Motor neuron (in vitro differentiated cells): ENCODE results near the gene CSRP3. TPM values are rescaled to one million over a fixed set of nuclear protein-coding genes. Genes with fewer than 3 reads are reported as not detected.

ENCODE experiments used
- ATAC-seq, 8 experiments: fragments of 200-7000 bp; cut with Tn5 transposase; replicated peaks in 6 of 8; 2 replicates each; pipeline ENCODE4 v1.8.0; 2021; ENCODE audit warnings: mild to moderate bottlenecking in 8 of 8, moderate library complexity in 8 of 8
- H3K27ac ChIP-seq, 2 donors: fragments of 250-450 bp; sonication (Bioruptor Pico); 2 replicates each; pipeline ENCODE4 v1.9.0; 2021; ENCODE audit warnings: antibody characterized with exemption in 2 of 2, mild to moderate bottlenecking in 2 of 2, moderate library complexity in 1 of 2
- H3K4me1 ChIP-seq, 2 donors: fragments of 250-450 bp; sonication (Bioruptor Pico); replicated peaks in 1 of 2; 2 replicates each; pipeline ENCODE4 v1.6.1; 2021; ENCODE audit warnings: antibody characterized with exemption in 2 of 2, mild to moderate bottlenecking in 2 of 2, moderate library complexity in 1 of 2
- H3K4me3 ChIP-seq, 5 donors: fragments of 250-450 bp; sonication (Bioruptor Pico); 2 replicates each; pipeline ENCODE4 v1.9.0; 2021; ENCODE audit warnings: antibody characterized with exemption in 5 of 5, mild to moderate bottlenecking in 5 of 5, moderate library complexity in 4 of 5
- WGBS, 10 experiments: fragments of 450-650 bp; shearing (Covaris generic); methylation state at CpG; one replicate each; pipeline ENCODE4 v1.0.0; 2022; 5-methylcytosine and 5-hydroxymethylcytosine counted together
- in situ Hi-C, 9 experiments: fragments of 400-800 bp; cut with MboI; loops; one replicate each; pipeline ENCODE4 v1.15.0; 2021; ENCODE audit warnings: low sequenced_read_pairs in 9 of 9, low pct_unique_long_range_greater_than_20kb in 2 of 9; ENCODE audit not compliant: unreplicated experiment in 9 of 9
- total RNA-seq, 8 experiments: library from RNA; unstranded; fragments of 300-600 nt; gene quantifications; 2 replicates each; pipeline versions ENCODE4 v1.2.3 to v1.2.4, GENCODE V29; 2022

Gene CSRP3
- total RNA-seq = under 1 TPM in 2 of 8 experiments, not detected in 6; 0.32 to 0.71 TPM

GRCh38 chr11:19201737-19202605 lies at the start of gene CSRP3:
TSS of gene CSRP3 (minus strand) at chr11:19201983. CDS start at chr11:19192448, 9,535 bp downstream.
- in situ Hi-C loops = no loop called here
- no peak within 1 kb of the TSS for H3K4me3 ChIP-seq
- 35 to 100% (median 73%) methylated on average over 1 to 6 of the region's 7 CpGs; no CpG with 5 or more reads in 1 of the 10 experiments for WGBS, 10 experiments
- no peak within 1 kb of the TSS for H3K27ac ChIP-seq
- no peak for ATAC-seq
- H3K4me1 ChIP-seq = peaks cover 0 to 4% of the 10 kb centered on the region in 2 donors

GRCh38 chr11:19251577-19251976 lies 49.8 kb upstream of the CSRP3 start:
- no peak for ATAC-seq
- Histone ChIP-seq H3K4me3 (no peak overlapping the region), H3K4me1 (no peaks in the 10 kb centered on the region), H3K27ac (no peak overlapping the region)
- in situ Hi-C loops = no loop called here

- peaks cover 0 to 7% of the 10 kb centered on the region in 2 donors for H3K4me1 ChIP-seq
- in situ Hi-C loops = loop anchor here in 1 of 9 experiments (25.0 kb wide), 1 partner anchor 185 kb away; the partner anchor contains the start of gene MRGPRX2
- no peak for ATAC-seq
- H3K4me3 ChIP-seq = no peak overlapping the region
- H3K27ac ChIP-seq = no peak overlapping the region
- WGBS, 10 experiments = 83 to 100% (median 100%) methylated on average over 1 of the region's 1 CpG; no CpG with 5 or more reads in 7 of the 10 experiments
Observed at GRCh38 chr11:19246816-19247215, 45.0 kb upstream of the CSRP3 start.

GRCh38 chr11:19245351-19245750 lies 43.6 kb upstream of the CSRP3 start:
- in situ Hi-C loops = loop anchor here in 1 of 9 experiments (25.0 kb wide), 1 partner anchor 183 kb away; the partner anchor contains the start of gene MRGPRX2
- WGBS, 10 experiments = 74 to 100% (median 93%) methylated on average over 2 to 5 of the region's 5 CpGs; no CpG with 5 or more reads in 3 of the 10 experiments

GRCh38 chr11:19244621-19245020 lies 42.8 kb upstream of the CSRP3 start:
- Histone ChIP-seq H3K27ac (no peak overlapping the region), H3K4me1 (peaks cover 3 to 10% of the 10 kb centered on the region in 2 donors), H3K4me3 (no peak overlapping the region)
- in situ Hi-C loops = loop anchor here in 1 of 9 experiments (25.0 kb wide), 1 partner anchor 182 kb away; the partner anchor contains the start of gene MRGPRX2
- 86 to 100% methylated on average over 2 of the region's 2 CpGs; no CpG with 5 or more reads in 8 of the 10 experiments for WGBS, 10 experiments
- ATAC-seq = no peak

More at GRCh38 chr11:19245351-19245750, 43.6 kb upstream of the CSRP3 start:
- Histone ChIP-seq H3K4me3 (no peak overlapping the region), H3K4me1 (peaks cover 0 to 10% of the 10 kb centered on the region in 2 donors), H3K27ac (no peak overlapping the region)
- no peak for ATAC-seq

GRCh38 chr11:19244084-19244483 lies 42.3 kb upstream of the CSRP3 start:
- in situ Hi-C loops = loop anchor here in 1 of 9 experiments (25.0 kb wide), 1 partner anchor 182 kb away; the partner anchor contains the start of gene MRGPRX2
- no peak for ATAC-seq
- Histone ChIP-seq H3K27ac (no peak overlapping the region), H3K4me3 (no peak overlapping the region), H3K4me1 (peaks cover 3 to 10% of the 10 kb centered on the region in 2 donors)
- 55 to 95% (median 79%) methylated on average over 2 to 6 of the region's 6 CpGs; no CpG with 5 or more reads in 1 of the 10 experiments for WGBS, 10 experiments

GRCh38 chr11:19243613-19244012 lies 41.8 kb upstream of the CSRP3 start:
- in situ Hi-C loops = loop anchor here in 1 of 9 experiments (25.0 kb wide), 1 partner anchor 181 kb away; the partner anchor contains the start of gene MRGPRX2
- no peak for ATAC-seq
- no peak overlapping the region for H3K4me3 ChIP-seq
- H3K4me1 ChIP-seq = peaks cover 3 to 10% of the 10 kb centered on the region in 2 donors
- H3K27ac ChIP-seq = no peak overlapping the region

- no peak overlapping the region for H3K27ac ChIP-seq
- in situ Hi-C loops = loop anchor here in 1 of 9 experiments (25.0 kb wide), 1 partner anchor 181 kb away; the partner anchor contains the start of gene MRGPRX2
- 0 to 85% (median 63%) methylated on average over 1 to 4 of the region's 5 CpGs; no CpG with 5 or more reads in 1 of the 10 experiments for WGBS, 10 experiments
- no peak for ATAC-seq
- no peak overlapping the region for H3K4me3 ChIP-seq
- H3K4me1 ChIP-seq = peaks cover 3 to 10% of the 10 kb centered on the region in 2 donors
Observed at GRCh38 chr11:19243143-19243542, 41.4 kb upstream of the CSRP3 start.

- Histone ChIP-seq H3K4me1 (peaks cover 3 to 10% of the 10 kb centered on the region in 2 donors), H3K4me3 (peak overlapping the region in 4 of 5 donors; percentile 51 to 62 (median 57)), H3K27ac (no peak overlapping the region)
- 0 to 80% (median 13%) methylated on average over 2 to 31 of the region's 55 CpGs; no CpG with 5 or more reads in 4 of the 10 experiments for WGBS, 10 experiments
- no peak for ATAC-seq
- in situ Hi-C loops = loop anchor here in 1 of 9 experiments (25.0 kb wide), 1 partner anchor 180 kb away; the partner anchor contains the start of gene MRGPRX2
Observed at GRCh38 chr11:19242179-19242932, 40.6 kb upstream of the CSRP3 start.

GRCh38 chr11:19241260-19242178 lies 39.7 kb upstream of the CSRP3 start:
- in situ Hi-C loops = loop anchor here in 1 of 9 experiments (25.0 kb wide), 1 partner anchor 179 kb away; the partner anchor contains the start of gene MRGPRX2
- WGBS, 10 experiments = 20 to 40% (median 20%) methylated on average over 1 of the region's 92 CpGs; no CpG with 5 or more reads in 6 of the 10 experiments
- ATAC-seq = peak; percentile 21 to 59 (median 31)
- Histone ChIP-seq H3K4me3 (peak overlapping the region; percentile 46 to 62 (median 55)), H3K4me1 (peaks cover 3 to 10% of the 10 kb centered on the region in 2 donors), H3K27ac (no peak overlapping the region)

GRCh38 chr11:19240420-19241259 lies 38.9 kb upstream of the CSRP3 start, which contains the start of gene E2F8:
TSS of gene E2F8 (minus strand) at chr11:19240945. CDS start at chr11:19240121, 824 bp downstream.
- in situ Hi-C loops = loop anchor here in 1 of 9 experiments (25.0 kb wide), 1 partner anchor 178 kb away; the partner anchor contains the start of gene MRGPRX2
- peaks cover 3 to 10% of the 10 kb centered on the region in 2 donors for H3K4me1 ChIP-seq
- ATAC-seq = peak; percentile 94 to 100 (median 98)
- WGBS, 10 experiments = 0 to 5% (median 0%) methylated on average over 2 to 19 of the region's 59 CpGs; no CpG with 5 or more reads in 1 of the 10 experiments
- peak within 1 kb of the TSS; percentile 46 to 62 (median 55) for H3K4me3 ChIP-seq
- H3K27ac ChIP-seq = no peak within 1 kb of the TSS
